Measurements from ENCODE around the gene BTG2.
"Not testable (repeated sequence)": the region's sequence is repeated elsewhere in the genome, so short reads cannot be mapped to it uniquely, and the experiment has no call there.

Gene BTG2

DNA sequence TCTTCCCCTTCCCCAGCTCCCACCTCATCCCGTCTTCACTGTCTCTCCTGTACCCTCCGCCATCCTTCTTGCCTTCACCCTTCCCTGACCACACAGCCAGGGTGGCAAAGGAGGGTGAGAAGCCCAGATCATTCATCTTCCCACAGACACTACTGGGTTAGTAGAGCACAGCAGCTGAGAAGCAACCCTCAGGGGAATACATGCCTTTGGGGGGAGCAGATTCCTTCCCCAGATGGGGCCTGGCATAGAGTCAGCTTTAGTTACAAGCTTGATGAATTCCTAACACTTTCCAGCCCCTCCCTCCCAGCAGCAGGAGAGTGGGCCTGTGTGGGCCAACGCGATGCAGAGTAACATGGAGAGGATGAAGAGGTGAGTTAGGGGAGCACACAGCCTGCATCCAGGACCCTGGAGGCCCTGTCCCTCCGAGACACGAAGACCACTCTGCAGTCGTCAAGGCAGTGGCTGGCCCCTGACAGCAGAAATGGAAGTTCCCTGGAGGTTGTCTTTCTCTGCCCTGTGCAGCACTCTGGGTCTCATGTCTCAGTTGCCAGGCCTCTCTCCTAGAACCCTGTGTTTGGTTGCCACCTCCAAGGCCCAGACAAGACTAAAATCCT, 8.8 kb upstream of the BTG2 start:
- Mint-ChIP-seq H3K27ac (peak overlapping the region; percentile 71), H3K9me3 (peaks cover 5% of the 10 kb centered on the region), H3K4me3 (no peak overlapping the region), H3K4me1 (peaks cover 75% of the 10 kb centered on the region), H3K27me3 (no peaks in the 10 kb centered on the region), H3K36me3 (ENCODE audit: low read depth) (no peaks in the 10 kb centered on the region)
- ATAC-seq (no peak), DNase-seq (no peak)

- Mint-ChIP-seq H3K4me1 (peaks cover 75% of the 10 kb centered on the region), H3K4me3 (no peak overlapping the region), H3K27ac (no peak overlapping the region), H3K9me3 (no peaks in the 10 kb centered on the region), H3K27me3 (no peaks in the 10 kb centered on the region), H3K36me3 (ENCODE audit: low read depth) (no peaks in the 10 kb centered on the region)
- no peak for ATAC-seq
- no peak for DNase-seq
These were observed 6.2 kb upstream of the BTG2 start for GRCh38 chr1:203299169-203299568.

DNA sequence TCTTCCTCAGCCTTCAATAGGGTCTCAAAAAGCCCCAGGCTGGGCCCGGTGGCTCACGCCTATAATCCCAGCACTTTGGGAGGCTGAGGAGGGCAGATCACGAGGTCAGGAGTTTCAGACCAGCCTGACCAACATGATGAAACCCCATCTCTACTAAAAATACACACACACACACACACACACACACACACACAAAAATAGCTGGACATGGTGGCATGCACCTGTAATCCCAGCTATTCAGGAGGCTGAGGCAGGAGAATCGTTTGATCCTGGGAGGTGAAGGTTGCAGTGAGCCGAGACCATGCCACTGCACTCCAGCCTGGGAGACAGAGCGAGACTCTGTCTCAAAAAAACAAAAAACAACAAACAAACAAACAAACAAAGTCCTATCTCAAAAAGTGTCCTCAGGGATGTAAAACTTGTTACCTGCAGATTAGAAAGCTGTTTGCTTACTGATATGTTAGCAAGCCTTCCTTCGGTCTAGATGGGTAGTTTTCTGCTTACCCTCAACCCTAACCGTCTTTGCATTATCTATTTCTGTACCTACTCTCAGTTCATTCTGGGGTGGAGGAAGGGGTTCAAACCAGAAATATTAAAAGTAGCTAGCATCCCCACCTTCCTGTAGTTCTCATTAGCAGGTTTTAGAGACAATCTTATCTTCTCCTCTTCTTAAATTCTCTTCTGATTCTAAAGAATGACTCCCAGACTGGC, 5.4 kb upstream of the BTG2 start:
- Mint-ChIP-seq H3K4me1 (peaks cover 77% of the 10 kb centered on the region), H3K27ac (peak overlapping the region; percentile 19)
- not testable (repeated sequence) for H3K36me3 Mint-ChIP-seq (ENCODE audit: low read depth); ATAC-seq; DNase-seq; H3K4me3 Mint-ChIP-seq; H3K9me3 Mint-ChIP-seq; H3K27me3 Mint-ChIP-seq

- H3K27me3 Mint-ChIP-seq = no peaks in the 10 kb centered on the region
- DNase-seq (no peak), ATAC-seq (no peak)
- no peaks in the 10 kb centered on the region for H3K36me3 Mint-ChIP-seq (ENCODE audit: low read depth)
- no peaks in the 10 kb centered on the region for H3K9me3 Mint-ChIP-seq
- H3K4me3 Mint-ChIP-seq = no peak overlapping the region
- H3K4me1 Mint-ChIP-seq = peaks cover 70% of the 10 kb centered on the region
- H3K27ac Mint-ChIP-seq = peak overlapping the region; percentile 19
These were observed 4.6 kb upstream of the BTG2 start for GRCh38 chr1:203300441-203301330.

DNA sequence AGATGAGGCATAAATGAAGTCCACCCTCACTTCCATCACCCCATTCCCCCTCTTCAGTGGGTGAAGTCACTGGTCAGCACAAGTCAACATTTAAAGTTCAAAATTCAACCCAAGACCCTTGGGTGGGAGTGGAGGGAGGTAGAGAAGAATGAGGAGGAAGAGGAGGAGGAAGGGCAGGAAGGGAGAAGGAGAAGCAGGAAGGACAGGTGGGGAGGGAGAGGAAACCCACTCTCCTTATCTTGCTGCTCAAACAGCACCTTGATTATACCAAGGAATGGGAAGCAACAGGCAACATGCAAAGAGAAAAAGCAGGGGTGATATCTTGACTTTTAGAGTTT, 4.0 kb upstream of the BTG2 start:
- ATAC-seq (no peak), DNase-seq (no peak)
- no peaks in the 10 kb centered on the region for H3K9me3 Mint-ChIP-seq
- no peaks in the 10 kb centered on the region for H3K27me3 Mint-ChIP-seq
- H3K27ac Mint-ChIP-seq = peak overlapping the region; percentile 4
- no peak overlapping the region for H3K4me3 Mint-ChIP-seq
- H3K4me1 Mint-ChIP-seq = peaks cover 64% of the 10 kb centered on the region
- peaks cover 5% of the 10 kb centered on the region for H3K36me3 Mint-ChIP-seq (ENCODE audit: low read depth)

DNA sequence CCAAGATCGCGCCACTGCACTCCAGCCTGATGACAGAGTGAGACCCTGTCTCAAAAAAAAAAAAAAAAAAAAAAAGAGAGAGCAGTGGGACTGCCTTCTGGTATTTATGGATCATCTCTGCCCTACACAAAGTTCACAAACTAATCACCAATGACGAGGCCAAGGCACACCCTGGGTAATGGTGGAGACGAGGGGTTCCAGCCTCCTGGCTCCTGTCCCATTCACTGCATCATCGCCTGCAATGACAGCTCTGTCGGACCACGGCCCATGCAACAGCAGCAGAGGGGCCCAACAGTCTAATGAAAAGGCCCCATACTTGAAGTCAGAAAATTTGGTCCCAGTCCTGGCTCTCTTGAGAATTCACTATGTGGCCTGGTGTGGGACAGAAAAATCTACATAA, 2.9 kb upstream of the BTG2 start:
- peak overlapping the region; percentile 70 for H3K27ac Mint-ChIP-seq
- peaks cover 55% of the 10 kb centered on the region for H3K4me1 Mint-ChIP-seq
- ATAC-seq = no peak
- H3K27me3 Mint-ChIP-seq = no peaks in the 10 kb centered on the region
- peaks cover 17% of the 10 kb centered on the region for H3K36me3 Mint-ChIP-seq (ENCODE audit: low read depth)
- no peak overlapping the region for H3K4me3 Mint-ChIP-seq
- DNase-seq = no peak
- no peaks in the 10 kb centered on the region for H3K9me3 Mint-ChIP-seq

DNA sequence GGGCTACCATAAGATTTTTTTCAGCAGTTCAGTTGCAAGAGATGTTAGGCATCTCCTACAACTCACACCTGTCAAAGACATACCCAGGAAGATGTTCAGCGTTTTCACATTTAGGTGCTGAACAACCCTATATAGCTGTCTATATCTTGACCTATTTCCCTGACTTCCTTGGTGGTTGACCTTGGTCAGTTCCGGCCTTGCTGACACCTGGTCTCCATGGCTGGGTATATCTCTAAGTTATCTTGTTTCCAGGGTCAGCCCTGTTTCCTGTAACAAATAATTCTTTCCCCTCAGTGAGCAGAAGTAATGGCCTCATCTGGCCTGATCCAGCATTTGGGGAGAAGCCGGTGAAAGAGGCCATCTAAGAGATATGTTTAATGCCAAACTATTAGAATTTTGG, 2.4 kb upstream of the BTG2 start:
- Mint-ChIP-seq H3K9me3 (no peaks in the 10 kb centered on the region), H3K27ac (peak overlapping the region; percentile 99), H3K4me3 (no peak overlapping the region), H3K27me3 (no peaks in the 10 kb centered on the region), H3K36me3 (ENCODE audit: low read depth) (peaks cover 21% of the 10 kb centered on the region), H3K4me1 (peaks cover 59% of the 10 kb centered on the region)
- no peak for DNase-seq
- ATAC-seq = no peak

- Mint-ChIP-seq H3K4me3 (peak overlapping the region; percentile 97), H3K36me3 (ENCODE audit: low read depth) (peaks cover 36% of the 10 kb centered on the region), H3K27me3 (no peaks in the 10 kb centered on the region), H3K27ac (peak overlapping the region; percentile 99), H3K4me1 (peaks cover 62% of the 10 kb centered on the region), H3K9me3 (no peaks in the 10 kb centered on the region)
- ATAC-seq (no peak), DNase-seq (no peak)
These were observed 864 bp upstream of the BTG2 start for GRCh38 chr1:203304391-203304918.

GRCh38 chr1:203305809-203306088, 430 bp downstream of the BTG2 start:
- peaks cover 42% of the 10 kb centered on the region for H3K36me3 Mint-ChIP-seq (ENCODE audit: low read depth)
- peaks cover 63% of the 10 kb centered on the region for H3K4me1 Mint-ChIP-seq
- DNase-seq (no peak), ATAC-seq (peak; percentile 1)
- no peaks in the 10 kb centered on the region for H3K27me3 Mint-ChIP-seq
- peak overlapping the region; percentile 87 for H3K27ac Mint-ChIP-seq
- peak overlapping the region; percentile 97 for H3K4me3 Mint-ChIP-seq
- no peaks in the 10 kb centered on the region for H3K9me3 Mint-ChIP-seq

GRCh38 chr1:203306089-203306964, 1.0 kb downstream of the BTG2 start:
- H3K27me3 Mint-ChIP-seq = no peaks in the 10 kb centered on the region
- H3K36me3 Mint-ChIP-seq (ENCODE audit: low read depth) = peaks cover 43% of the 10 kb centered on the region
- ATAC-seq (peak; percentile 16), DNase-seq (no peak)
- H3K4me3 Mint-ChIP-seq = peak overlapping the region; percentile 97
- peaks cover 64% of the 10 kb centered on the region for H3K4me1 Mint-ChIP-seq
- H3K9me3 Mint-ChIP-seq = no peaks in the 10 kb centered on the region
- peak overlapping the region; percentile 87 for H3K27ac Mint-ChIP-seq

- peaks cover 68% of the 10 kb centered on the region for H3K4me1 Mint-ChIP-seq
- peak overlapping the region; percentile 97 for H3K4me3 Mint-ChIP-seq
- no peaks in the 10 kb centered on the region for H3K27me3 Mint-ChIP-seq
- ATAC-seq = no peak
- peak overlapping the region; percentile 87 for H3K27ac Mint-ChIP-seq
- peak; percentile 62 for DNase-seq
- H3K36me3 Mint-ChIP-seq (ENCODE audit: low read depth) = peaks cover 47% of the 10 kb centered on the region
- H3K9me3 Mint-ChIP-seq = no peaks in the 10 kb centered on the region
These were observed 1.7 kb downstream of the BTG2 start for GRCh38 chr1:203306965-203307541.

DNA sequence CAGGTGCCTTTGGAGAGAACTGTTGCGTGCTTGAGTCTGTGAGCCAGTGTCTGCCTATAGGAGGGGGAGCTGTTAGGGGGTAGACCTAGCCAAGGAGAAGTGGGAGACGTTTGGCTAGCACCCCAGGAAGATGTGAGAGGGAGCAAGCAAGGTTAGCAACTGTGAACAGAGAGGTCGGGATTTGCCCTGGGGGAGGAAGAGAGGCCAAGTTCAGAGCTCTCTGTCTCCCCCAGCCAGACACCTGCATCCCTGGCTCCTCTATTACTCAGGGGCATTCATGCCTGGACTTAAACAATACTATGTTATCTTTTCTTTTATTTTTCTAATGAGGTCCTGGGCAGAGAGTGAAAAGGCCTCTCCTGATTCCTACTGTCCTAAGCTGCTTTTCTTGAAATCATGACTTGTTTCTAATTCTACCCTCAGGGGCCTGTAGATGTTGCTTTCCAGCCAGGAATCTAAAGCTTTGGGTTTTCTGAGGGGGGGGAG, 2.4 kb downstream of the BTG2 start:
- no peak for DNase-seq
- peak overlapping the region; percentile 97 for H3K4me3 Mint-ChIP-seq
- H3K36me3 Mint-ChIP-seq (ENCODE audit: low read depth) = peaks cover 47% of the 10 kb centered on the region
- peak overlapping the region; percentile 87 for H3K27ac Mint-ChIP-seq
- H3K27me3 Mint-ChIP-seq = no peaks in the 10 kb centered on the region
- no peaks in the 10 kb centered on the region for H3K9me3 Mint-ChIP-seq
- H3K4me1 Mint-ChIP-seq = peaks cover 65% of the 10 kb centered on the region
- no peak for ATAC-seq

- H3K9me3 Mint-ChIP-seq = no peaks in the 10 kb centered on the region
- H3K4me3 Mint-ChIP-seq = peak overlapping the region; percentile 97
- no peak for ATAC-seq
- H3K36me3 Mint-ChIP-seq (ENCODE audit: low read depth) = peaks cover 48% of the 10 kb centered on the region
- no peak for DNase-seq
- peak overlapping the region; percentile 87 for H3K27ac Mint-ChIP-seq
- H3K4me1 Mint-ChIP-seq = peaks cover 57% of the 10 kb centered on the region
- H3K27me3 Mint-ChIP-seq = no peaks in the 10 kb centered on the region
These were observed 3.1 kb downstream of the BTG2 start for GRCh38 chr1:203308328-203308922.

Measured in activated naive CD8-positive, alpha-beta T cell treated with anti-CD3 and anti-CD28 coated beads, Interleukin-2, amount 50 U/mL, for 24 hours (primary cell).